HUDEP-2 (cell line): ENCODE data around the gene SPG11.
"Not testable (repeated sequence)": the region's sequence is repeated elsewhere in the genome, so short reads cannot be mapped to it uniquely, and the experiment has no call there.

Experiments used
- DNase-seq, 76 experiments: peaks; one replicate each; lab custom pipeline; 2025; ENCODE audit not compliant: unreplicated experiment in 76 of 76; lab: John Stamatoyannopoulos, UW

SPG11 gene

GRCh38 chr15:44663410-44664308 is at the start of gene SPG11:
Gene SPG11 (minus strand): TSS chr15:44663662. CDS start chr15:44663647, 15 bp downstream.
- peak; percentile 38 to 98 (median 95) for DNase-seq

GRCh38 chr15:44712346-44713005 is 49.0 kb upstream of the SPG11 start:
- peak in 70 of 76 experiments; percentile 4 to 81 (median 46) for DNase-seq

GRCh38 chr15:44711743-44712345 is 48.4 kb upstream of the SPG11 start:
- peak in 35 of 76 experiments; percentile 7 to 78 (median 43) for DNase-seq

GRCh38 chr15:44711096-44711742 is 47.8 kb upstream of the SPG11 start, which contains the start of the genes B2M and PATL2:
Gene B2M (plus strand): TSS chr15:44711517. CDS start chr15:44711547, 30 bp downstream.
Gene PATL2 (minus strand): TSS chr15:44711323. CDS start chr15:44676490, 34,833 bp downstream.
- DNase-seq, result peak; percentile 27 to 97 (median 91)

- DNase-seq, result peak in 19 of 76 experiments; percentile 4 to 62 (median 24)
Measured at GRCh38 chr15:44710236-44711095, 47.0 kb upstream of the SPG11 start.

- no peak for DNase-seq
Measured at GRCh38 chr15:44706946-44707636, 43.6 kb upstream of the SPG11 start.

GRCh38 chr15:44706401-44706800 is 42.9 kb upstream of the SPG11 start:
- no peak for DNase-seq

GRCh38 chr15:44705986-44706385 is 42.5 kb upstream of the SPG11 start:
- DNase-seq, result no peak

GRCh38 chr15:44700676-44701075 is 37.2 kb upstream of the SPG11 start:
- DNase-seq, result not testable (repeated sequence)

- DNase-seq, result no peak
Measured at GRCh38 chr15:44698641-44699040, 35.2 kb upstream of the SPG11 start.

- no peak for DNase-seq
Measured at GRCh38 chr15:44697014-44697413, 33.6 kb upstream of the SPG11 start.

- DNase-seq, result no peak
Measured at GRCh38 chr15:44695294-44695693, 31.8 kb upstream of the SPG11 start.

- no peak for DNase-seq
Measured at GRCh38 chr15:44694416-44694815, 31.0 kb upstream of the SPG11 start.

- DNase-seq, result no peak
Measured at GRCh38 chr15:44692659-44693058, 29.2 kb upstream of the SPG11 start.

GRCh38 chr15:44690245-44690644 is 26.8 kb upstream of the SPG11 start:
- not testable (repeated sequence) for DNase-seq

- DNase-seq, result not testable (repeated sequence)
Measured at GRCh38 chr15:44689318-44689717, 25.9 kb upstream of the SPG11 start.

- peak in 6 of 76 experiments; percentile 5 to 27 (median 12) for DNase-seq
Measured at GRCh38 chr15:44682809-44683682, 19.6 kb upstream of the SPG11 start.

- no peak for DNase-seq
Measured at GRCh38 chr15:44682211-44682610, 18.7 kb upstream of the SPG11 start.
